Prostate gland (tissue), 2 donors: Measurements from ENCODE around the gene BCKDK. TPM values are rescaled to one million over a fixed set of nuclear protein-coding genes. Genes with fewer than 3 reads are reported as not detected.
A peak's percentile ranks its signal among the peaks of the same experiment; 100 is the strongest.

ENCODE experiments used
- DNase-seq: peaks from one replicate; pipeline ENCODE4 v3.0.0-alpha.2; 2019; ENCODE audit warnings: low spot score
- H3K27ac ChIP-seq, 2 donors: fragments of 200-600 bp; sonication (generic); 2 replicates each; pipeline ENCODE4 v1.5.1; 2017 to 2019
- H3K27me3 ChIP-seq: fragments of 200-600 bp; sonication (generic); replicated peaks from 2 replicates; pipeline ENCODE4 v1.5.1; 2019; ENCODE audit not compliant: insufficient read depth
- H3K36me3 ChIP-seq, 2 donors: fragments of 200-600 bp; sonication (generic); 1 replicate in 1 of 2; 2 replicates in 1 of 2; pipeline versions ENCODE4 v1.5.1 to v1.8.1; 2017 to 2019
- H3K4me1 ChIP-seq: fragments of 200-600 bp; sonication (generic); replicated peaks from 2 replicates; pipeline ENCODE4 v1.5.1; 2019
- H3K4me3 ChIP-seq, 2 donors: fragments of 200-600 bp; sonication (generic); 2 replicates each; pipeline ENCODE4 v1.5.1; 2017 to 2019
- H3K9me3 ChIP-seq: fragments of 200-600 bp; sonication (generic); 2 replicates; pipeline ENCODE4 v1.5.1; 2017
- POLR2A ChIP-seq: fragments of 450-650 bp; IDR thresholded peaks from one replicate; pipeline ENCODE4 v1.6.1; 2016; ENCODE audit warnings: antibody characterized with exemption, mild to moderate bottlenecking
- POLR2AphosphoS5 ChIP-seq: sonication (generic); formaldehyde crosslinking; IDR thresholded peaks from one replicate; pipeline ENCODE4 v1.6.1; 2017; ENCODE audit warnings: antibody characterized with exemption
- WGBS: methylation state at CpG from one replicate; pipeline ENCODE4 v1.1.5; 2018; 5-methylcytosine and 5-hydroxymethylcytosine counted together
- intact Hi-C: fragments of 100-400 bp; cut with DNase I; formaldehyde crosslinking; loops from one replicate; pipeline ENCODE4 v1.14.2; 2022
- total RNA-seq, 2 donors: library from RNA; depleted of rRNA; stranded (reverse); fragments of >200 nt; gene quantifications; one replicate each; pipeline ENCODE4 v1.1.0, GENCODE V29; 2016
- TF ChIP-seq, protein P1 (sequence below), 4 experiments: fragments of 200-600 bp in 2 of 4; fragments of 450-650 bp in 2 of 4; sonication (generic) in 2 of 4; IDR thresholded peaks; 1 replicate in 3 of 4; 2 replicates in 1 of 4; pipeline ENCODE4 v1.5.1; 2016 to 2019; ENCODE audit warnings: antibody characterized with exemption in 4 of 4, mild to moderate bottlenecking in 2 of 4, moderate library complexity in 2 of 4

The BCKDK gene
- total RNA-seq, 2 donors from 2014 or later = 78.5 to 80.6 TPM

GRCh38 chr16:31074814-31075183 lies 33.4 kb upstream of the BCKDK start:
- no peaks in the 10 kb centered on the region for H3K9me3 ChIP-seq
- H3K4me3 ChIP-seq = peak overlapping the region; percentile 97 to 99
- H3K36me3 ChIP-seq = peaks cover 8 to 27% of the 10 kb centered on the region in 2 donors
- no peak for TF ChIP-seq POLR2A
- no peak for TF ChIP-seq POLR2AphosphoS5
- TF ChIP-seq, protein P1, sequence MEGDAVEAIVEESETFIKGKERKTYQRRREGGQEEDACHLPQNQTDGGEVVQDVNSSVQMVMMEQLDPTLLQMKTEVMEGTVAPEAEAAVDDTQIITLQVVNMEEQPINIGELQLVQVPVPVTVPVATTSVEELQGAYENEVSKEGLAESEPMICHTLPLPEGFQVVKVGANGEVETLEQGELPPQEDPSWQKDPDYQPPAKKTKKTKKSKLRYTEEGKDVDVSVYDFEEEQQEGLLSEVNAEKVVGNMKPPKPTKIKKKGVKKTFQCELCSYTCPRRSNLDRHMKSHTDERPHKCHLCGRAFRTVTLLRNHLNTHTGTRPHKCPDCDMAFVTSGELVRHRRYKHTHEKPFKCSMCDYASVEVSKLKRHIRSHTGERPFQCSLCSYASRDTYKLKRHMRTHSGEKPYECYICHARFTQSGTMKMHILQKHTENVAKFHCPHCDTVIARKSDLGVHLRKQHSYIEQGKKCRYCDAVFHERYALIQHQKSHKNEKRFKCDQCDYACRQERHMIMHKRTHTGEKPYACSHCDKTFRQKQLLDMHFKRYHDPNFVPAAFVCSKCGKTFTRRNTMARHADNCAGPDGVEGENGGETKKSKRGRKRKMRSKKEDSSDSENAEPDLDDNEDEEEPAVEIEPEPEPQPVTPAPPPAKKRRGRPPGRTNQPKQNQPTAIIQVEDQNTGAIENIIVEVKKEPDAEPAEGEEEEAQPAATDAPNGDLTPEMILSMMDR (IDR thresholded peaks at IDR 0.05) = no peak
- intact Hi-C loops = loop anchor here (2.0 to 5.0 kb wide), 2 partner anchors 20 to 42 kb away; partner anchors contain the start of genes STX4 and VKORC1
- peak overlapping the region; percentile 91 to 94 for H3K27ac ChIP-seq
- no peak for DNase-seq
- under 1% methylated on average over 7 of the region's 7 CpGs for WGBS
- no peaks in the 10 kb centered on the region for H3K27me3 ChIP-seq
- H3K4me1 ChIP-seq = peaks cover 10% of the 10 kb centered on the region

GRCh38 chr16:31076319-31076718 lies 31.9 kb upstream of the BCKDK start:
- Histone ChIP-seq H3K9me3 (no peaks in the 10 kb centered on the region), H3K27me3 (no peaks in the 10 kb centered on the region), H3K4me3 (no peak overlapping the region), H3K27ac (no peak overlapping the region), H3K4me1 (peaks cover 10% of the 10 kb centered on the region), H3K36me3 (peaks cover 8 to 35% of the 10 kb centered on the region in 2 donors)
- intact Hi-C loops = no loop called here
- TF ChIP-seq, protein P1 (IDR thresholded peaks at IDR 0.05) = no peak
- no peak for TF ChIP-seq POLR2AphosphoS5
- TF ChIP-seq POLR2A = no peak
- WGBS = 71% methylated on average over 16 of the region's 16 CpGs
- DNase-seq = no peak

DNA sequence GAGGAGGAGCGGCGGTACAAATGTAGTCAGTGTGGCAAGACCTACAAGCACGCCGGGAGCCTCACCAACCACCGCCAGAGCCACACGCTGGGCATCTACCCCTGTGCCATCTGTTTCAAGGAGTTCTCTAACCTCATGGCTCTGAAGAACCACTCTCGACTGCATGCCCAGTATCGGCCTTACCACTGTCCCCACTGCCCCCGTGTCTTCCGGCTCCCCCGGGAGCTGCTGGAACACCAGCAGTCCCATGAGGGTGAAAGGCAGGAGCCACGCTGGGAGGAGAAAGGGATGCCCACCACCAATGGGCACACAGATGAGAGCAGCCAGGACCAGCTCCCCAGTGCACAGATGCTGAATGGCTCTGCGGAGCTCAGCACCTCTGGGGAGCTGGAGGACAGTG lies 31.2 kb upstream of the BCKDK start:
- no peak for TF ChIP-seq POLR2AphosphoS5
- TF ChIP-seq, protein P1 (IDR thresholded peaks at IDR 0.05) = no peak
- no peak for TF ChIP-seq POLR2A
- Histone ChIP-seq H3K9me3 (no peaks in the 10 kb centered on the region), H3K4me3 (no peak overlapping the region), H3K36me3 (peaks cover 8 to 35% of the 10 kb centered on the region in 2 donors), H3K27ac (no peak overlapping the region), H3K27me3 (no peaks in the 10 kb centered on the region), H3K4me1 (peaks cover 10% of the 10 kb centered on the region)
- no peak for DNase-seq
- intact Hi-C loops = no loop called here
- WGBS = 93% methylated on average over 13 of the region's 13 CpGs

DNA sequence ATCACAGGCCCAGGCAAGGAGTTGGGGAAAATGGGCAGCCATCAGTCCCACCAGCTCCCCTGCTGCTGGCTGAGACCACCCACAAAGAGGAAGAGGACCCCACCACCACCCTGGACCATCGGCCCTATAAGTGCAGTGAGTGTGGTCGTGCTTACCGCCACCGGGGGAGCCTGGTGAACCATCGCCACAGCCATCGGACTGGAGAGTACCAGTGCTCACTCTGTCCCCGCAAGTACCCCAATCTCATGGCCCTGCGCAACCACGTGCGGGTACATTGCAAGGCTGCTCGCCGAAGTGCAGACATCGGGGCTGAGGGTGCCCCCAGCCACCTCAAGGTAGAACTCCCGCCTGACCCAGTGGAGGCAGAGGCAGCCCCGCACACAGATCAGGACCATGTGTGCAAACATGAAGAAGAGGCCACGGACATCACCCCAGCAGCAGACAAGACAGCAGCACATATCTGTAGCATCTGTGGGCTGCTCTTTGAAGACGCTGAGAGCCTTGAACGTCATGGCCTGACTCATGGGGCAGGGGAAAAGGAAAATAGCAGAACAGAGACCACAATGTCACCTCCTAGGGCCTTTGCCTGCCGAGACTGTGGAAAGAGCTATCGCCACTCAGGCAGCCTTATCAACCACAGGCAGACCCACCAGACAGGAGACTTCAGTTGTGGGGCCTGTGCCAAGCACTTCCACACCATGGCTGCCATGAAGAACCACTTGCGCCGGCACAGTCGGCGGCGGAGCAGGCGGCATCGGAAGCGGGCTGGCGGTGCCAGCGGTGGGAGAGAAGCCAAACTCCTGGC lies 30.4 kb upstream of the BCKDK start:
- Histone ChIP-seq H3K9me3 (no peaks in the 10 kb centered on the region), H3K4me1 (peaks cover 3% of the 10 kb centered on the region), H3K27me3 (no peaks in the 10 kb centered on the region), H3K27ac (no peak overlapping the region), H3K4me3 (no peak overlapping the region), H3K36me3 (peaks cover 8 to 35% of the 10 kb centered on the region in 2 donors)
- intact Hi-C loops = no loop called here
- 93% methylated on average over 30 of the region's 30 CpGs for WGBS
- DNase-seq = no peak
- TF ChIP-seq POLR2AphosphoS5 (no peak), POLR2A (no peak)
- TF ChIP-seq, protein P1 (IDR thresholded peaks at IDR 0.05) = no peak
